H1 (cell line): ENCODE measurements around the gene SUV39H2.
"Not testable (repeated sequence)": the region's sequence is repeated elsewhere in the genome, so short reads cannot be mapped to it uniquely, and the experiment has no call there.

Experiments
- EZH2 ChIP-seq: fragments of 200-600 bp; sonication (generic); IDR thresholded peaks from 2 replicates; pipeline ENCODE4 v1.7.1; 2012; ENCODE audit warnings: low read depth, mild to moderate bottlenecking, moderate library complexity, low read length, inconsistent platforms; ENCODE audit not compliant: severe bottlenecking
- HDAC6 ChIP-seq: IDR thresholded peaks from one replicate; pipeline ENCODE4 v1.7.1; 2012; ENCODE audit warnings: low read depth, mild to moderate bottlenecking, inconsistent platforms, low read length, moderate library complexity
- KDM5A ChIP-seq: fragments of 200-600 bp; IDR thresholded peaks from 2 replicates; pipeline ENCODE4 v1.7.1; 2012; ENCODE audit warnings: mild to moderate bottlenecking, low read length, inconsistent platforms, mixed read lengths
- RNF2 ChIP-seq: fragments of 200-900, 300-1000 bp; sonication (generic); IDR thresholded peaks from 2 replicates; pipeline ENCODE4 v1.7.1; 2016; ENCODE audit warnings: borderline replicate concordance, low read depth, mild to moderate bottlenecking, antibody characterized with exemption, low read length; ENCODE audit not compliant: poor library complexity, severe bottlenecking; ENCODE audit errors: missing control alignments
- YY1 ChIP-seq: IDR thresholded peaks from 2 replicates; pipeline ENCODE4 v1.6.1; 2011; ENCODE audit warnings: low read depth, mild to moderate bottlenecking, low read length
- TF ChIP-seq, protein P1 (sequence below), 3 experiments: IDR thresholded peaks; 1 replicate in 2 of 3; 2 replicates in 1 of 3; pipeline versions ENCODE4 v1.5.1 to v1.6.1; 2011; ENCODE audit warnings: low read length in 3 of 3, mild to moderate bottlenecking in 3 of 3, inconsistent platforms in 2 of 3, low read depth in 1 of 3, moderate library complexity in 1 of 3; ENCODE audit not compliant: insufficient read depth in 1 of 3; ENCODE audit errors: control extremely low read depth in 1 of 3

- not testable (repeated sequence) for TF ChIP-seq KDM5A, HDAC6, RNF2, EZH2, YY1
- TF ChIP-seq, protein P1, sequence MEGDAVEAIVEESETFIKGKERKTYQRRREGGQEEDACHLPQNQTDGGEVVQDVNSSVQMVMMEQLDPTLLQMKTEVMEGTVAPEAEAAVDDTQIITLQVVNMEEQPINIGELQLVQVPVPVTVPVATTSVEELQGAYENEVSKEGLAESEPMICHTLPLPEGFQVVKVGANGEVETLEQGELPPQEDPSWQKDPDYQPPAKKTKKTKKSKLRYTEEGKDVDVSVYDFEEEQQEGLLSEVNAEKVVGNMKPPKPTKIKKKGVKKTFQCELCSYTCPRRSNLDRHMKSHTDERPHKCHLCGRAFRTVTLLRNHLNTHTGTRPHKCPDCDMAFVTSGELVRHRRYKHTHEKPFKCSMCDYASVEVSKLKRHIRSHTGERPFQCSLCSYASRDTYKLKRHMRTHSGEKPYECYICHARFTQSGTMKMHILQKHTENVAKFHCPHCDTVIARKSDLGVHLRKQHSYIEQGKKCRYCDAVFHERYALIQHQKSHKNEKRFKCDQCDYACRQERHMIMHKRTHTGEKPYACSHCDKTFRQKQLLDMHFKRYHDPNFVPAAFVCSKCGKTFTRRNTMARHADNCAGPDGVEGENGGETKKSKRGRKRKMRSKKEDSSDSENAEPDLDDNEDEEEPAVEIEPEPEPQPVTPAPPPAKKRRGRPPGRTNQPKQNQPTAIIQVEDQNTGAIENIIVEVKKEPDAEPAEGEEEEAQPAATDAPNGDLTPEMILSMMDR (IDR thresholded peaks at IDR 0.05; ENCODE audit: control extremely low read depth in 1 of 3, insufficient read depth in 1 of 3, low read depth in 1 of 3, low read length in 3 of 3): not testable (repeated sequence)
Measured at GRCh38 chr10:14864871-14865270, 13.8 kb upstream of the SUV39H2 start.
